ENCODE results near the gene RS1. TPM values are rescaled to one million over a fixed set of nuclear protein-coding genes. Genes with fewer than 3 reads are reported as not detected.

RS1 gene
- total and polyA plus RNA-seq, 10 of the 15 experiments (the other 5 are each of a cell fraction or from before 2014, with no cell fraction given): 0.04 to 0.26 TPM; not detected in 8

DNA sequence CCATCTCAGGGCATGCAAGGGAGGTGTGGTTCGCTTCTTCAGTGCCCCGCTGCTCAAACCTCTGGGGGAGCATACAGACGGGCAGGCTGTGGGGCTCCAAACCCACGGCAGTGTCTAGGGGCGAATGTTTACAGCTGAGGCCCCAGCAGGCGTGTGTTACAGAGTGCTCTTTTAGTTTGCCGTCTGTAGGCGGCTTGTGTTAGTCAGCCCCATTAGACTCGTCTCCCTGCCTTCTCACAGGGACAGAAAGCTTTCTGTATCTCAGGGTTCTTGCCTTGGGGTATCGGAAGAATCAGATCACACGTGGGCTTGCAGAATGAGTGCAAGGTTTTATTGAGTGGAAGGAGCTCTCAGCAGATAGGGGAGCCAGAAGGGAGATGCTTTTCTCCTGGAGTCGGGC, 10.6 kb downstream of the RS1 start:
- no peak overlapping the region for H3K27ac ChIP-seq (ENCODE audit: control insufficient read depth, insufficient read depth)
- H3K4me2 ChIP-seq (ENCODE audit: control insufficient read depth, insufficient read depth): no peak overlapping the region
- H3K36me3 ChIP-seq (ENCODE audit: control insufficient read depth in 2 of 2, insufficient read depth in 2 of 2, low read length in 1 of 2): no peaks in the 10 kb centered on the region
- no peaks in the 10 kb centered on the region for H3K4me1 ChIP-seq (ENCODE audit: control insufficient read depth, insufficient read depth, low read length)
- RAD21 ChIA-PET (ENCODE audit: unreplicated experiment): no interaction called here
- TF ChIP-seq, protein P1, sequence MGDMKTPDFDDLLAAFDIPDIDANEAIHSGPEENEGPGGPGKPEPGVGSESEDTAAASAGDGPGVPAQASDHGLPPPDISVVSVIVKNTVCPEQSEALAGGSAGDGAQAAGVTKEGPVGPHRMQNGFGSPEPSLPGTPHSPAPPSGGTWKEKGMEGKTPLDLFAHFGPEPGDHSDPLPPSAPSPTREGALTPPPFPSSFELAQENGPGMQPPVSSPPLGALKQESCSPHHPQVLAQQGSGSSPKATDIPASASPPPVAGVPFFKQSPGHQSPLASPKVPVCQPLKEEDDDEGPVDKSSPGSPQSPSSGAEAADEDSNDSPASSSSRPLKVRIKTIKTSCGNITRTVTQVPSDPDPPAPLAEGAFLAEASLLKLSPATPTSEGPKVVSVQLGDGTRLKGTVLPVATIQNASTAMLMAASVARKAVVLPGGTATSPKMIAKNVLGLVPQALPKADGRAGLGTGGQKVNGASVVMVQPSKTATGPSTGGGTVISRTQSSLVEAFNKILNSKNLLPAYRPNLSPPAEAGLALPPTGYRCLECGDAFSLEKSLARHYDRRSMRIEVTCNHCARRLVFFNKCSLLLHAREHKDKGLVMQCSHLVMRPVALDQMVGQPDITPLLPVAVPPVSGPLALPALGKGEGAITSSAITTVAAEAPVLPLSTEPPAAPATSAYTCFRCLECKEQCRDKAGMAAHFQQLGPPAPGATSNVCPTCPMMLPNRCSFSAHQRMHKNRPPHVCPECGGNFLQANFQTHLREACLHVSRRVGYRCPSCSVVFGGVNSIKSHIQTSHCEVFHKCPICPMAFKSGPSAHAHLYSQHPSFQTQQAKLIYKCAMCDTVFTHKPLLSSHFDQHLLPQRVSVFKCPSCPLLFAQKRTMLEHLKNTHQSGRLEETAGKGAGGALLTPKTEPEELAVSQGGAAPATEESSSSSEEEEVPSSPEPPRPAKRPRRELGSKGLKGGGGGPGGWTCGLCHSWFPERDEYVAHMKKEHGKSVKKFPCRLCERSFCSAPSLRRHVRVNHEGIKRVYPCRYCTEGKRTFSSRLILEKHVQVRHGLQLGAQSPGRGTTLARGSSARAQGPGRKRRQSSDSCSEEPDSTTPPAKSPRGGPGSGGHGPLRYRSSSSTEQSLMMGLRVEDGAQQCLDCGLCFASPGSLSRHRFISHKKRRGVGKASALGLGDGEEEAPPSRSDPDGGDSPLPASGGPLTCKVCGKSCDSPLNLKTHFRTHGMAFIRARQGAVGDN (IDR thresholded peaks at IDR 0.05): no peak
- TF ChIP-seq CHD2 (IDR thresholded peaks at IDR 0.05; ENCODE audit: borderline replicate concordance, low read depth, low read length) (no peak), HCFC1 (IDR thresholded peaks at IDR 0.05; ENCODE audit: low read length) (no peak), WRNIP1 (IDR thresholded peaks at IDR 0.05; ENCODE audit: borderline replicate concordance, low read depth, low read length) (no peak)
- no peaks in the 10 kb centered on the region for H3K27me3 ChIP-seq (replicated peaks in 1 of 2; ENCODE audit: control insufficient read depth in 2 of 2, insufficient read depth in 2 of 2, low read length in 1 of 2)
- FAIRE-seq (no peak), DNase-seq (ENCODE audit: low read depth, low spot score) (no peak), ATAC-seq (no peak)
- BruUV-seq (replicated peaks): no TSS peak
- H3K9ac ChIP-seq (ENCODE audit: control insufficient read depth, insufficient read depth, low read length): no peak overlapping the region
- H2AFZ ChIP-seq (ENCODE audit: control insufficient read depth, low read depth, low read length): no peak overlapping the region
- SMC1A ChIA-PET (ENCODE audit: uncharacterized antibody, unreplicated experiment): no interaction called here
- no peak overlapping the region for H3K4me3 ChIP-seq
- 74% methylated on average over 12 of the region's 12 CpGs for WGBS (ENCODE audit: insufficient coverage, insufficient replicate concordance, low lambda C conversion rate, missing lambda C conversion rate)
- POLR2A ChIA-PET: no interaction called here
- no peaks in the 10 kb centered on the region for H4K20me1 ChIP-seq (ENCODE audit: control insufficient read depth, insufficient read depth)
- no peaks in the 10 kb centered on the region for H3K79me2 ChIP-seq (ENCODE audit: control insufficient read depth, insufficient read depth, low read length)
- intact Hi-C loops (cut with micrococcal nuclease; ENCODE audit: unreplicated experiment) (no loop called here), in situ Hi-C loops (cut with MboI) (no loop called here)
- CTCF ChIA-PET: no interaction called here
- no peaks in the 10 kb centered on the region; the same call in 2 of the 3 replicates for H3K9me3 ChIP-seq (replicated peaks; ENCODE audit: control insufficient read depth, insufficient read depth, low read length)

Data from GM12878 (cell line).